WTC11 (cell line): ENCODE data around the gene TIGAR. TPM values are rescaled to one million over a fixed set of nuclear protein-coding genes. Genes with fewer than 3 reads are reported as not detected.

Source experiments
- ATAC-seq: fragments of 200-7000 bp; cut with Tn5 transposase; 2 replicates; pipeline ENCODE4 v1.10.0; 2021; ENCODE audit warnings: mild to moderate bottlenecking, moderate library complexity
- CTCF ChIA-PET: fragments of 300-600 bp; sonication (Branson Sonifier 250); formaldehyde crosslinking; loops from one replicate; lab custom pipeline; 2021; ENCODE audit warnings: antibody characterized with exemption; lab: Charles Lee
- POLR2A ChIA-PET: fragments of 350-600 bp; sonication (Branson Sonifier 250); formaldehyde crosslinking; loops from one replicate; lab custom pipeline; 2021; ENCODE audit warnings: antibody characterized with exemption; lab: Charles Lee
- DNase-seq: peaks from one replicate; pipeline ENCODE4 v3.0.0; 2021; ENCODE audit warnings: low spot score
- H3K27ac Mint-ChIP-seq: 2 replicates; pipeline ENCODE4 v1.8.0; 2021; ENCODE audit warnings: mixed read lengths
- H3K27me3 Mint-ChIP-seq: 2 replicates; pipeline ENCODE4 v1.8.0; 2021; ENCODE audit warnings: low read depth, mild to moderate bottlenecking, moderate library complexity, mixed read lengths
- H3K36me3 Mint-ChIP-seq: 2 replicates; pipeline ENCODE4 v1.8.0; 2021; ENCODE audit warnings: mixed read lengths
- H3K4me1 Mint-ChIP-seq: 2 replicates; pipeline ENCODE4 v1.8.0; 2022; ENCODE audit warnings: mixed read lengths
- H3K4me3 Mint-ChIP-seq: 2 replicates; pipeline ENCODE4 v1.8.0; 2021; ENCODE audit warnings: mild to moderate bottlenecking, moderate library complexity, mixed read lengths
- H3K9me3 Mint-ChIP-seq: 2 replicates; pipeline ENCODE4 v1.8.0; 2021; ENCODE audit warnings: mixed read lengths
- CTCF ChIP-seq: fragments of 200-600 bp; IDR thresholded peaks from 2 replicates; pipeline ENCODE4 v1.8.0; 2022; ENCODE audit warnings: antibody characterized with exemption
- EMX1 ChIP-seq: fragments of 250-450 bp; sonication (Bioruptor Pico); IDR thresholded peaks from 2 replicates; pipeline ENCODE4 v1.8.0; 2021; ENCODE audit warnings: mild to moderate bottlenecking
- ETV6 ChIP-seq: sonication (generic); formaldehyde crosslinking; IDR thresholded peaks from 2 replicates; pipeline ENCODE4 v1.8.1; 2022; ENCODE audit warnings: mild to moderate bottlenecking, missing genetic modification reagents
- HMGA2 ChIP-seq: fragments of 250-450 bp; sonication (Bioruptor Pico); IDR thresholded peaks from 2 replicates; pipeline ENCODE4 v1.4.0; 2021; ENCODE audit warnings: mild to moderate bottlenecking, moderate library complexity
- IRF1 ChIP-seq: sonication (generic); formaldehyde crosslinking; IDR thresholded peaks from 2 replicates; pipeline ENCODE4 v1.8.0; 2023; ENCODE audit warnings: missing genetic modification reagents
- JAZF1 ChIP-seq: fragments of 250-450 bp; sonication (Bioruptor Pico); IDR thresholded peaks from 2 replicates; pipeline ENCODE4 v1.9.0; 2021; ENCODE audit warnings: moderate library complexity, mild to moderate bottlenecking, inconsistent platforms
- JUN ChIP-seq: sonication (generic); formaldehyde crosslinking; IDR thresholded peaks from 2 replicates; pipeline ENCODE4 v1.8.0; 2023; ENCODE audit warnings: mild to moderate bottlenecking, missing genetic modification reagents
- MYBL2 ChIP-seq: sonication (generic); formaldehyde crosslinking; IDR thresholded peaks from 2 replicates; pipeline ENCODE4 v1.8.1; 2023; ENCODE audit warnings: mild to moderate bottlenecking, moderate library complexity, missing genetic modification reagents
- RELA ChIP-seq: sonication (generic); formaldehyde crosslinking; IDR thresholded peaks from 2 replicates; pipeline ENCODE4 v1.8.1; 2022; ENCODE audit warnings: missing genetic modification reagents, mild to moderate bottlenecking, borderline replicate concordance
- TEAD1 ChIP-seq: sonication (generic); formaldehyde crosslinking; IDR thresholded peaks from 2 replicates; pipeline ENCODE4 v1.8.0; 2022; ENCODE audit warnings: mild to moderate bottlenecking, missing genetic modification reagents
- ZNF396 ChIP-seq: fragments of 250-450 bp; sonication (Bioruptor Pico); IDR thresholded peaks from 2 replicates; pipeline ENCODE4 v1.8.0; 2021; ENCODE audit warnings: mild to moderate bottlenecking, moderate library complexity, borderline replicate concordance
- ZNF416 ChIP-seq: fragments of 250-450 bp; sonication (Bioruptor Pico); IDR thresholded peaks from 2 replicates; pipeline ENCODE4 v1.9.0; 2021; ENCODE audit warnings: mild to moderate bottlenecking, inconsistent platforms
- ZNF671 ChIP-seq: fragments of 250-450 bp; sonication (Bioruptor Pico); IDR thresholded peaks from 2 replicates; pipeline ENCODE4 v1.8.0; 2021; ENCODE audit warnings: mild to moderate bottlenecking
- total RNA-seq: library from RNA; stranded (reverse); gene quantifications from 3 replicates; pipeline ENCODE4 v1.2.3, GENCODE V29; 2021
- TF ChIP-seq, protein P1 (sequence below): sonication (generic); formaldehyde crosslinking; IDR thresholded peaks from 2 replicates; pipeline ENCODE4 v1.8.1; 2023; ENCODE audit warnings: mild to moderate bottlenecking, missing genetic modification reagents, borderline replicate concordance
- TF ChIP-seq, protein P2 (sequence below): sonication (generic); formaldehyde crosslinking; IDR thresholded peaks from 2 replicates; pipeline ENCODE4 v1.8.1; 2022; ENCODE audit warnings: low read depth, mild to moderate bottlenecking, moderate library complexity, missing genetic modification reagents, borderline replicate concordance
- TF ChIP-seq, protein P3 (sequence below): sonication (generic); formaldehyde crosslinking; IDR thresholded peaks from 2 replicates; pipeline ENCODE4 v1.8.1; 2022; ENCODE audit warnings: mild to moderate bottlenecking, missing genetic modification reagents, moderate library complexity, borderline replicate concordance
- TF ChIP-seq, protein P4 (sequence below): sonication (generic); formaldehyde crosslinking; IDR thresholded peaks from 2 replicates; pipeline ENCODE4 v1.8.0; 2023; ENCODE audit warnings: mild to moderate bottlenecking, missing genetic modification reagents
- TF ChIP-seq, protein P5 (sequence below): sonication (generic); formaldehyde crosslinking; conservative IDR thresholded peaks from 2 replicates; pipeline ENCODE4 v1.8.1; 2023; ENCODE audit warnings: mild to moderate bottlenecking, low read depth, missing genetic modification reagents, moderate library complexity
- TF ChIP-seq, protein P6 (sequence below): sonication (generic); formaldehyde crosslinking; IDR thresholded peaks from 2 replicates; pipeline ENCODE4 v1.8.1; 2023; ENCODE audit warnings: mild to moderate bottlenecking, moderate library complexity, missing genetic modification reagents
- TF ChIP-seq, protein P7 (sequence below): fragments of 250-450 bp; sonication (Bioruptor Pico); IDR thresholded peaks from 2 replicates; pipeline ENCODE4 v2.1.2; 2022; ENCODE audit warnings: mild to moderate bottlenecking, moderate library complexity

Gene TIGAR
- total RNA-seq, 1 experiment from 2014 or later: 26.7 TPM

DNA sequence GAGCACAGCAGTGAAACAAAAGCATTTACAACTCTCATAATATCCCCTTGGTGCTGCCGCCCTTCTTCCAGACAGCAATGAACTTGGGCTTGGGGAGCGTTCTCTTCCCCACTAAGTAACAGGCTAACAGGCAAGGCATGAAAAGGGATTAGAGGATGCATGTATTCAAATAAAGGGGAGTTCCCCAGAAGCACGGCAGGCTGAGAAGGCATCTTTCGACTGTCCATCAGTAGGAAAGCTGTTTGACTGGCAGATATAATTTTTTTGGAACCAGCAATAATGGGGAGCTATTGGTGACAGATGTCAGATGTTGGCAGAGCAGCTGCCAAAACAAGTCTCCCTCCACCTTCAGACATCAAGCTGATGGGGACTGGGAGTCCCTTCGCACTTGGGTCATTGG, 9.2 kb upstream of the TIGAR start:
- no peak for ATAC-seq
- no peak overlapping the region; the same call in 1 of the 2 replicates for H3K27ac Mint-ChIP-seq

More for the DNA sequence above, 9.2 kb upstream of the TIGAR start:
- Mint-ChIP-seq H3K36me3 (no peaks in the 10 kb centered on the region; the same call in 1 of the 2 replicates), H3K27me3 (no peaks in the 10 kb centered on the region), H3K9me3 (no peaks in the 10 kb centered on the region), H3K4me1 (peaks cover 20% of the 10 kb centered on the region), H3K4me3 (no peak overlapping the region)
- ChIA-PET CTCF (no interaction called here), POLR2A (no interaction called here)
- TF ChIP-seq, protein P1, sequence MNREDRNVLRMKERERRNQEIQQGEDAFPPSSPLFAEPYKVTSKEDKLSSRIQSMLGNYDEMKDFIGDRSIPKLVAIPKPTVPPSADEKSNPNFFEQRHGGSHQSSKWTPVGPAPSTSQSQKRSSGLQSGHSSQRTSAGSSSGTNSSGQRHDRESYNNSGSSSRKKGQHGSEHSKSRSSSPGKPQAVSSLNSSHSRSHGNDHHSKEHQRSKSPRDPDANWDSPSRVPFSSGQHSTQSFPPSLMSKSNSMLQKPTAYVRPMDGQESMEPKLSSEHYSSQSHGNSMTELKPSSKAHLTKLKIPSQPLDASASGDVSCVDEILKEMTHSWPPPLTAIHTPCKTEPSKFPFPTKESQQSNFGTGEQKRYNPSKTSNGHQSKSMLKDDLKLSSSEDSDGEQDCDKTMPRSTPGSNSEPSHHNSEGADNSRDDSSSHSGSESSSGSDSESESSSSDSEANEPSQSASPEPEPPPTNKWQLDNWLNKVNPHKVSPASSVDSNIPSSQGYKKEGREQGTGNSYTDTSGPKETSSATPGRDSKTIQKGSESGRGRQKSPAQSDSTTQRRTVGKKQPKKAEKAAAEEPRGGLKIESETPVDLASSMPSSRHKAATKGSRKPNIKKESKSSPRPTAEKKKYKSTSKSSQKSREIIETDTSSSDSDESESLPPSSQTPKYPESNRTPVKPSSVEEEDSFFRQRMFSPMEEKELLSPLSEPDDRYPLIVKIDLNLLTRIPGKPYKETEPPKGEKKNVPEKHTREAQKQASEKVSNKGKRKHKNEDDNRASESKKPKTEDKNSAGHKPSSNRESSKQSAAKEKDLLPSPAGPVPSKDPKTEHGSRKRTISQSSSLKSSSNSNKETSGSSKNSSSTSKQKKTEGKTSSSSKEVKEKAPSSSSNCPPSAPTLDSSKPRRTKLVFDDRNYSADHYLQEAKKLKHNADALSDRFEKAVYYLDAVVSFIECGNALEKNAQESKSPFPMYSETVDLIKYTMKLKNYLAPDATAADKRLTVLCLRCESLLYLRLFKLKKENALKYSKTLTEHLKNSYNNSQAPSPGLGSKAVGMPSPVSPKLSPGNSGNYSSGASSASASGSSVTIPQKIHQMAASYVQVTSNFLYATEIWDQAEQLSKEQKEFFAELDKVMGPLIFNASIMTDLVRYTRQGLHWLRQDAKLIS (CRISPR knock-in tag): no peak
- no peak for TF ChIP-seq HMGA2 (CRISPR knock-in tag)
- no peak for TF ChIP-seq CTCF
- TF ChIP-seq JAZF1 (CRISPR knock-in tag): no peak
- TF ChIP-seq TEAD1 (CRISPR knock-in tag): no peak
- TF ChIP-seq ZNF396 (CRISPR knock-in tag): no peak
- TF ChIP-seq ZNF416: no peak
- TF ChIP-seq, protein P2, sequence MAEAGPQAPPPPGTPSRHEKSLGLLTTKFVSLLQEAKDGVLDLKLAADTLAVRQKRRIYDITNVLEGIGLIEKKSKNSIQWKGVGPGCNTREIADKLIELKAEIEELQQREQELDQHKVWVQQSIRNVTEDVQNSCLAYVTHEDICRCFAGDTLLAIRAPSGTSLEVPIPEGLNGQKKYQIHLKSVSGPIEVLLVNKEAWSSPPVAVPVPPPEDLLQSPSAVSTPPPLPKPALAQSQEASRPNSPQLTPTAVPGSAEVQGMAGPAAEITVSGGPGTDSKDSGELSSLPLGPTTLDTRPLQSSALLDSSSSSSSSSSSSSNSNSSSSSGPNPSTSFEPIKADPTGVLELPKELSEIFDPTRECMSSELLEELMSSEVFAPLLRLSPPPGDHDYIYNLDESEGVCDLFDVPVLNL (CRISPR knock-in tag): no peak
- TF ChIP-seq, protein P3, sequence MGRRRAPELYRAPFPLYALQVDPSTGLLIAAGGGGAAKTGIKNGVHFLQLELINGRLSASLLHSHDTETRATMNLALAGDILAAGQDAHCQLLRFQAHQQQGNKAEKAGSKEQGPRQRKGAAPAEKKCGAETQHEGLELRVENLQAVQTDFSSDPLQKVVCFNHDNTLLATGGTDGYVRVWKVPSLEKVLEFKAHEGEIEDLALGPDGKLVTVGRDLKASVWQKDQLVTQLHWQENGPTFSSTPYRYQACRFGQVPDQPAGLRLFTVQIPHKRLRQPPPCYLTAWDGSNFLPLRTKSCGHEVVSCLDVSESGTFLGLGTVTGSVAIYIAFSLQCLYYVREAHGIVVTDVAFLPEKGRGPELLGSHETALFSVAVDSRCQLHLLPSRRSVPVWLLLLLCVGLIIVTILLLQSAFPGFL (CRISPR knock-in tag): no peak
- no peak for TF ChIP-seq IRF1 (CRISPR knock-in tag)
- TF ChIP-seq, protein P4, sequence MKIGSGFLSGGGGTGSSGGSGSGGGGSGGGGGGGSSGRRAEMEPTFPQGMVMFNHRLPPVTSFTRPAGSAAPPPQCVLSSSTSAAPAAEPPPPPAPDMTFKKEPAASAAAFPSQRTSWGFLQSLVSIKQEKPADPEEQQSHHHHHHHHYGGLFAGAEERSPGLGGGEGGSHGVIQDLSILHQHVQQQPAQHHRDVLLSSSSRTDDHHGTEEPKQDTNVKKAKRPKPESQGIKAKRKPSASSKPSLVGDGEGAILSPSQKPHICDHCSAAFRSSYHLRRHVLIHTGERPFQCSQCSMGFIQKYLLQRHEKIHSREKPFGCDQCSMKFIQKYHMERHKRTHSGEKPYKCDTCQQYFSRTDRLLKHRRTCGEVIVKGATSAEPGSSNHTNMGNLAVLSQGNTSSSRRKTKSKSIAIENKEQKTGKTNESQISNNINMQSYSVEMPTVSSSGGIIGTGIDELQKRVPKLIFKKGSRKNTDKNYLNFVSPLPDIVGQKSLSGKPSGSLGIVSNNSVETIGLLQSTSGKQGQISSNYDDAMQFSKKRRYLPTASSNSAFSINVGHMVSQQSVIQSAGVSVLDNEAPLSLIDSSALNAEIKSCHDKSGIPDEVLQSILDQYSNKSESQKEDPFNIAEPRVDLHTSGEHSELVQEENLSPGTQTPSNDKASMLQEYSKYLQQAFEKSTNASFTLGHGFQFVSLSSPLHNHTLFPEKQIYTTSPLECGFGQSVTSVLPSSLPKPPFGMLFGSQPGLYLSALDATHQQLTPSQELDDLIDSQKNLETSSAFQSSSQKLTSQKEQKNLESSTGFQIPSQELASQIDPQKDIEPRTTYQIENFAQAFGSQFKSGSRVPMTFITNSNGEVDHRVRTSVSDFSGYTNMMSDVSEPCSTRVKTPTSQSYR (CRISPR knock-in tag): no peak
- TF ChIP-seq ETV6: no peak
- no peak for TF ChIP-seq MYBL2 (CRISPR knock-in tag)
- no peak for TF ChIP-seq JUN (CRISPR knock-in tag)
- TF ChIP-seq, protein P5, sequence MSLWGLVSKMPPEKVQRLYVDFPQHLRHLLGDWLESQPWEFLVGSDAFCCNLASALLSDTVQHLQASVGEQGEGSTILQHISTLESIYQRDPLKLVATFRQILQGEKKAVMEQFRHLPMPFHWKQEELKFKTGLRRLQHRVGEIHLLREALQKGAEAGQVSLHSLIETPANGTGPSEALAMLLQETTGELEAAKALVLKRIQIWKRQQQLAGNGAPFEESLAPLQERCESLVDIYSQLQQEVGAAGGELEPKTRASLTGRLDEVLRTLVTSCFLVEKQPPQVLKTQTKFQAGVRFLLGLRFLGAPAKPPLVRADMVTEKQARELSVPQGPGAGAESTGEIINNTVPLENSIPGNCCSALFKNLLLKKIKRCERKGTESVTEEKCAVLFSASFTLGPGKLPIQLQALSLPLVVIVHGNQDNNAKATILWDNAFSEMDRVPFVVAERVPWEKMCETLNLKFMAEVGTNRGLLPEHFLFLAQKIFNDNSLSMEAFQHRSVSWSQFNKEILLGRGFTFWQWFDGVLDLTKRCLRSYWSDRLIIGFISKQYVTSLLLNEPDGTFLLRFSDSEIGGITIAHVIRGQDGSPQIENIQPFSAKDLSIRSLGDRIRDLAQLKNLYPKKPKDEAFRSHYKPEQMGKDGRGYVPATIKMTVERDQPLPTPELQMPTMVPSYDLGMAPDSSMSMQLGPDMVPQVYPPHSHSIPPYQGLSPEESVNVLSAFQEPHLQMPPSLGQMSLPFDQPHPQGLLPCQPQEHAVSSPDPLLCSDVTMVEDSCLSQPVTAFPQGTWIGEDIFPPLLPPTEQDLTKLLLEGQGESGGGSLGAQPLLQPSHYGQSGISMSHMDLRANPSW: no peak
- TF ChIP-seq, protein P6, sequence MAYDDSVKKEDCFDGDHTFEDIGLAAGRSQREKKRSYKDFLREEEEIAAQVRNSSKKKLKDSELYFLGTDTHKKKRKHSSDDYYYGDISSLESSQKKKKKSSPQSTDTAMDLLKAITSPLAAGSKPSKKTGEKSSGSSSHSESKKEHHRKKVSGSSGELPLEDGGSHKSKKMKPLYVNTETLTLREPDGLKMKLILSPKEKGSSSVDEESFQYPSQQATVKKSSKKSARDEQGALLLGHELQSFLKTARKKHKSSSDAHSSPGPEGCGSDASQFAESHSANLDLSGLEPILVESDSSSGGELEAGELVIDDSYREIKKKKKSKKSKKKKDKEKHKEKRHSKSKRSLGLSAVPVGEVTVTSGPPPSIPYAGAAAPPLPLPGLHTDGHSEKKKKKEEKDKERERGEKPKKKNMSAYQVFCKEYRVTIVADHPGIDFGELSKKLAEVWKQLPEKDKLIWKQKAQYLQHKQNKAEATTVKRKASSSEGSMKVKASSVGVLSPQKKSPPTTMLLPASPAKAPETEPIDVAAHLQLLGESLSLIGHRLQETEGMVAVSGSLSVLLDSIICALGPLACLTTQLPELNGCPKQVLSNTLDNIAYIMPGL (CRISPR knock-in tag): no peak
- TF ChIP-seq EMX1 (CRISPR knock-in tag): no peak
- TF ChIP-seq, protein P7, sequence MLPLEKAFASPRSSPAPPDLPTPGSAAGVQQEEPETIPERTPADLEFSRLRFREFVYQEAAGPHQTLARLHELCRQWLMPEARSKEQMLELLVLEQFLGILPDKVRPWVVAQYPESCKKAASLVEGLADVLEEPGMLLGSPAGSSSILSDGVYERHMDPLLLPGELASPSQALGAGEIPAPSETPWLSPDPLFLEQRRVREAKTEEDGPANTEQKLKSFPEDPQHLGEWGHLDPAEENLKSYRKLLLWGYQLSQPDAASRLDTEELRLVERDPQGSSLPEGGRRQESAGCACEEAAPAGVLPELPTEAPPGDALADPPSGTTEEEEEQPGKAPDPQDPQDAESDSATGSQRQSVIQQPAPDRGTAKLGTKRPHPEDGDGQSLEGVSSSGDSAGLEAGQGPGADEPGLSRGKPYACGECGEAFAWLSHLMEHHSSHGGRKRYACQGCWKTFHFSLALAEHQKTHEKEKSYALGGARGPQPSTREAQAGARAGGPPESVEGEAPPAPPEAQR (CRISPR knock-in tag): no peak
- TF ChIP-seq ZNF671 (CRISPR knock-in tag): no peak
- no peak for TF ChIP-seq RELA (CRISPR knock-in tag)
- no peak for DNase-seq
